ENCODE measurements around the gene SH3BP5L. TPM values are rescaled to one million over a fixed set of nuclear protein-coding genes. Genes with fewer than 3 reads are reported as not detected.
"Not testable (repeated sequence)": the region's sequence is repeated elsewhere in the genome, so short reads cannot be mapped to it uniquely, and the experiment has no call there.

SH3BP5L gene
- total RNA-seq, 1 donor from 2014 or later = 15.3 TPM

DNA sequence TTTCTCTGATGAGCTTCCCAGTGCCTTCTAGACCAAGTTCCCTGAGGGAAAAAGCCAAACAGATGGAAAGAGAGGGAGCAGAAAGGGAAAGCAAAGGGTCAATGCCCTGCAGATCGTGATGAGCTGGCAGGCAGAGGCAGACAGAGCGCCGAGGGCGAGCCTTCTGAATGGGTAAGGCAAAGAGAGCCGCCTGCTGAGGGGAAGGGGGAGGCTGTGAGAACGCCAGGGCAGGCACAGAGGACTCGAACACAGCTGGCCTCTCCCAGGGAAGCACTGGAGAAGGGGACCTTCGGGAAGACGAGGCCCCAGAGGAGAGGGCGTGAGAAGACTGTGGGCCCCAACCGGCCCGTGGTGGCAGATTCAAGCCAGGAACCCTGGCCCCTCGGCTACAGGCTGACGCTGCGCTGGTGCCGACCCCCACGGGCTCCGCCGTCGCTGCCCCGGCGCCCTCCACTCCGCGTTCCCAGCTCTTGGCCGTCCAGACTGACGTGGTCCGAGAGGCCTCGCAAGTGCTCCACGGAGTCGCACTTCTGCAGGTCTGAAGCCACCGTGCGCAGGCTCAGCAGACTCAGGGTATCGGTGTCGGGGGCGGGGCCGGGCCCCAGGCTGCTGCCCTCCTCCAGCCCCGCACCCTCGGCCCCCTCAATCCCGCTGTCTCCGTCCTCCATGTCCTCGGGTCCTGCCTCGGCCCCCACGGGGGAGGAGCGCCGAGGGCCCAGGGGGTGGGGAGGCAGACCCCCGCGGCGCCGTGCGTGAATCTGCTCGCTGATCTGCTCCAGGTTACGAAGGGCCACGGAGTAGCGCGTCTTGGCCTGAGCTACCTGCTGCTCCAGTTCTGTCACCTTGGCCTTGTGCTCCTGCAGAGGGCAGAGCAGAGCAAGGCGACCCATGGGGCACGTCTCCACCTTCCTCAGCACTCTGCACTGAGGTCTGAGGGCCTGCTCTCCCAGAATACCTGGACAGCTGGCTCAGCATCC, 13.9 kb downstream of the SH3BP5L start:
- ATAC-seq (peak; percentile 65), DNase-seq (ENCODE audit: low spot score) (no peak)

DNA sequence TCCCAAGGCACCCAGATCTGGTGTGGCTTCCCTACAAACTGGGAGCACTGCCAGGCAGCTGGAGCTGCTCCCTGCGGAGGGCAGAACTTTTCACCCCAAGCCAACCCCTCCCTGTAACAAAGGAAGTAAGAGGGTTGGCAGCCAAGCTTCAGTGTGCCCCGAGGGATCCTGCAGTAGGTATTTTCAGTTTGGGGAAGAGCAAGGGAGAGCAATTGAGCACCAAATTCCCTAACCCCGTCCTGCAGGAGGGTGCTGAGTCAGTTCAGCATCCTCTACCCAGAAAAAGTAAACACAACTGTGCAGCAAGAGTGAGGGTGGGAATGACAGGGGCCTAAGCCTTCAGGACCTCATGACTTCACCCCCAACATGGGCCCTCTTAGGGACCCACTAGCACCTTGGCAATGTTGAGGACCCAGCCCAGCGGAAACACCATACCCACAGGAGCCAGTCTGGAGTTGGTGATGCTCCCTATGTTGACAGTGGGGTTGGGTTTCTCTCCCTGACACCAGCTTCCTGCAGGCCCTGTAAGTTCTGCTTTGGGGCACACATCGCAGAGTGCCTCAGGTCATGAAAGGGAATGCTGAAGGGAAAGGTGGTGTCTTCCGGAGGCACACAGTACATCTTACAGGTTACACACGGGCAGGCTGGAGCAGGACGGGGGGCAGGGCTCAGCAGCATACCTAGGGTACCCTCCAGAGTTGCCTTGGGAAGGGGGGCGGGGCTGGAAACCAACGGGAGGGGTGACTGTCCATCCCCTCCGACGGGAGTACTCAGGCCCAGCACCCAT, 14.8 kb downstream of the SH3BP5L start:
- DNase-seq (ENCODE audit: low spot score) (no peak), ATAC-seq (no peak)

DNA sequence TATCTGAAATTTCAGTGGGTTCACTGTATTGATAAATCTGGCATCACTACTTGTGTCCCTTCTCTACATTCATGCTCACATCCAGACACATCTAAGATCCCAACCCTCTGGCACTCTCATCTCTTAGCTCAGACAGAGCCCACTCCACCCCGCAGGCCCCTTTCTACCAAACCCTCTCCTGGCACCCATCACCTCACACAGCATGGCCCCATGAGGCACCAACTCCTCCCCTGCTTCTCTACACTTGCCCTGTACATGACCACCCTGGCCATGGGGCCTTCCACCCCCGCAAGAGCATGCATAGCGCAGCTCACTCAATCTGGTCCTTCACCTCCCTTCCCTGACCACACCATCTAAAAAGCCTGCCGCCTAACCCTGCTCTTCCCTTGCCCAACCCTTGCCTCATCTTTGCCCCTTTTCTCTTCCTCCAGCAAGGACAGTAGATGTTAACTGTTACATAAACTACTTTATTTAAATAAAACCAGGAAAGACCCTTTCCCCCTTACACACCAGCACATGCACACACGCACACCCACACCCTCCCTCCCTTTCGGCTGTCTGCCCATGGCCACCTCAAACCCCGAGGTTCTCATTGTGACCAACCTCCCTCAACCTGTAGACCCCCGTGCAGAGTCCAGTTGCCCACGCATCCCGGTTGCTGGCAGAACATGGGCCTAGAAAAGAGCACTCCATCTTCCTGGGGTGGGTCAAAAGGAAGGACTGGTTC, 15.6 kb downstream of the SH3BP5L start:
- ATAC-seq = no peak
- DNase-seq (ENCODE audit: low spot score) = no peak

DNA sequence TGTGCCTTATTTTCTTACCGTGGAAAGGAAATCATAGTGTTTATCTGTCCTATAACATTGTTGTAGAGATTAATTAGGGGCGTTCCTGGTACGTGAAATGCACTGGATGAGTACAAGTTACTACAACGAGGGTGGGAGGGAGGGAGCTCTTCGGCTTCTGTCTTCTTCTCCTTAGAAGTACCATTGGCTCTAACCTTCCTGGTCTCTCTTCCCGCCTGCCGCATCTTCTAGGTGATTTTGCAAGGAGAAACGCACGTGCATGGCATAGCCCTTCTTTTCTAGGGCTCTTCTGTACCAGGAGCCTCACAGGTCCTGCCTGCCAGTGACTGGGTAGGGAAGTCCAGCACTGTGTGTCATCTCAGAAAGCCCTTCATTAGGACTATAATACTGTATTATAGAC, 16.8 kb downstream of the SH3BP5L start:
- no peak for DNase-seq (ENCODE audit: low spot score)

DNA sequence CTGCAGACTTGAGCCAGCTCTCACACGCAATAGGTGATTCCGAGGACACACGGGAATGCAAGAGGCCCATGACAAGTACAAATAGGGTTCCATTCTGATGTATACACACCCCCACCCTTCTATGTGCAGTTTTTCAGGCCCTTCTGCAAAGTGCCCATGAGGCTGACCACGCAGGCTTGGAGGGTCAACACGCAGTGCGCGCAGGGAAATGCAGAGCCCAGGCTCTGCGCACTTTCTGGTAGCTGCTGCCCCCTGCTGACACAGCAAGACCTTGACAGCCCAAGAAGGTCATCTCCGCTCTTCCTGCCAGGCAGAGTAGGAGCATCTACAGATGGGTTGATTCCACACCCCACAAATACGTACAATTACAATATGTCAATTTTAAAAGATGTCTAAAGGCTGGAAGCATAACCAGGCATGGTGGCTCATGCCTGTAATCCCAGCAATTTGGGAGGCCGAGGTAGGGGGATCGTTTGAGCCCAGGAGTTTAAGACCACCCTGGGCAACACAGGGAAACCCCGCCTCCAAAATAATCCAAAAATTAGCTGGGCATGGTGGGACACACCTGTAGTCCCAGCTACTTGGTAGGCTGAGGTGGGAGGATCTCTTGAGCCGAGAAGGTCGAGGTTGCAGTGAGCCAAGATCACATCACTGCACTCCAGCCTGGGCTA, 18.5 kb downstream of the SH3BP5L start:
- ATAC-seq = peak; percentile 85
- peak; percentile 67 for DNase-seq (ENCODE audit: low spot score)

More for the DNA sequence above, 16.8 kb downstream of the SH3BP5L start:
- ATAC-seq = no peak

DNA sequence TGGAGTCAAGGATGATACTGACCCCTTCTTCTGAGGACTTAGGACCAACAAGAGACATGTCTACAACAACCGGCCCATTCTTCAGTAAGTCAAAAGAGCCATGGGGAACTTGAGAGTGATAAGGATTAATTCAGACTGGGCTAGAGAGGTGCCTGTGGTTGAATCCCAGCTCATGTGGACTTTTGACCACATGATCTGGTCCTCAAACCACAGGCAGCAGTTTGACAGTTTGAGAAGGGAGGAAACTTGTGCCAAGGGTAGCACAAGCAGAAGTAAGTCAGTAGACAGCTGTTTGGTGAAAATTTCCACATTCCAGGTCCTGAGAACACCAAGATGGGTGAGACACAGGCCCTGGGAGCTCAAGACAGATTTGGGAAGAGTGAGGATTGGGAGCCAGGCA, 19.8 kb downstream of the SH3BP5L start:
- DNase-seq (ENCODE audit: low spot score) (peak; percentile 41), ATAC-seq (peak; percentile 39)

DNA sequence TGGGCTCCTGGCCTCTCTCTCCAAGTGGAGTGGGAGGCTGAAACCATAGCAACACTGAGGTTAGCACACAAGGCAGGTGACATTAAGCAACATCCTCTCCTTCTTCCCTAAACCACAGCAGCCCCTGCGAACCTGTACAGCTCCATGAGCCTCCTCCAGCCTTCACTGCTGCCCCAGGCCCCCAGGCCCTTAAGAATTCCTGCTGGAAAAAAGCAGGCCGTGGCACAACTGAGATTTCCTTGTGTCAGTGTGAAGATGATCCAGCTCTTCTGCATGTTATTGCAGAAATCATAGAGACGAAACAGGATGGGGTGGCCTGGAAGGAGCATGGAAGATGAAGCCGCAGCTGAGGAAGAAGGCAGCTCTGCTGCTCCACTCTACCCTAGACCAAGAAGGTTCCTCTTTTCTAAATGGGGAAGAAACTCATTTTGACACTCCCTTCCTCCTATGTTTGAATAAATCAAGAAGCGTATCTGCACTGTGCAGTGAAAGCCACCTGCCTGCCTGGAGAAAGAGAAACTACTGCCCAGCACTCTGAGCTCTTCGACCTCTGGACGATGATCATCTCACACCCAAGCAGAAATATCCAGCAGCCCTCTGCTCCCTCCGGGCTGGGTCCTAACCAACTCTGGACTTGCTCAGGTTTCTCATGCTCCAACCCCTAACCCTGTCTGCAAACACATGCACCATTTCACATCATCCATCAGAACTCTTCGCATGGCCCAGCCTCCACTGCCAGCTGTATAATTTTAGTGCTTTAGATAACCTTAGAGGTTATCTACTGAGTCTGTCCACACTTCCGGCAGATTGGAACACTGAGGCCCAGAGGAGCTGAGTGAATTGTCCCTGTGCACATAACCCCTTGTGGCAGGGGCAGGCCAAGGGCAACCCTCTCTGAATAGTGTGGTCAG, 20.7 kb downstream of the SH3BP5L start:
- DNase-seq (ENCODE audit: low spot score) = peak; percentile 44
- ATAC-seq = peak; percentile 66

DNA sequence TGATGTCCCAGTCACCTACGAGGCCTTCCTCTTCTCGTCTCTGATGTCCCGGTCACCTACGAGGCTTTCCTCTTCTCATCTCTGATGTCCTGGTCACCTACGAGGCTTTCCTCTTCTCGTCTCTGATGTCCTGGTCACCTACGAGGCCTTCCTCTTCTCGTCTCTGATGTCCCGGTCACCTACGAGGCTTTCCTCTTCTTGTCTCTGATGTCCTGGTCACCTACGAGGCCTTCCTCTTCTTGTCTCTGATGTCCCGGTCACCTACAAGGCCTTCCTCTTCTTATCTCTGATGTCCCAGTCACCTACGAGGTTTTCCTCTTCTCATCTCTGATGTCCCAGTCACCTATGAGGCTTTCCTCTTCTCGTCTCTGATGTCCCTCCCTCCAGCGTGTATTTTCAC, 22.2 kb downstream of the SH3BP5L start:
- peak; percentile 29 for DNase-seq (ENCODE audit: low spot score)
- ATAC-seq = not testable (repeated sequence)

DNA sequence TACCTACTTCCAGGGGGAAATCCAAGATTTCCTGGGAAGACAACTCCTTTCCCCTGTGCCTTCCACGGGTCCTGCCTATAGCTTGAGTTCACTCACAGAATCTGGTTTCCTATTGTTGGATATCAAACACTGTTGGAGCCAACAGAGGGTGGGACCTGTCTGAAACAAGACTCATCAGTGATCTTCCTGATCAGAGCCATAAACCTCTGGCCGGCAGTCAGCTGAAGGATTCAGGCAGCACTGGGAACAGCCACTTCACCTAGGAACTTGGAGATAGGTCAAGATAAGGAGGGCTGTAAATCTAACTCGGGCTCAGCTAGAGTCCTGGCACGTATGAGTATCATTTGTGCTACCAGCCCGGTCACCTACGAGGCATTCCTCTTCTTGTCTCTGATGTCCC, 23.3 kb downstream of the SH3BP5L start:
- ATAC-seq = no peak
- peak; percentile 22 for DNase-seq (ENCODE audit: low spot score)

DNA sequence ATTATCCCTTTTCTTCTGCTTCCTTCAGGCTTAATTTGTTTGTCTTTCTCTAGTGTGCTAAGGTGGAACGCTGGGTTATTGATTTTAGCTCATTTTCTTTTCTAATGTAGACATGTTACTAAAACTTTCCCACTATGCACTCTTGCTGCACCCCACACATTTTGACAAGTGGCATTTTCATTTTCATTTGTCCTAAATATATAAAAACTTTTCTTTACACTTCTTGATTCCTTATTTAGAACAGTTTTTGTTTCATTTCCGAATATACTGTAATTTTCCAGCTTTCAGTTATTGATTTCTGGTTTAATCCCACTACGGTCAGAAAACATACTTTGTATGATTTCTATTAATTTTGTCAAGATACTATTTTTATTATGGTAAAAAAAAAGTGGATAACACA, 25.3 kb downstream of the SH3BP5L start:
- no peak for DNase-seq (ENCODE audit: low spot score)
- ATAC-seq = no peak

DNA sequence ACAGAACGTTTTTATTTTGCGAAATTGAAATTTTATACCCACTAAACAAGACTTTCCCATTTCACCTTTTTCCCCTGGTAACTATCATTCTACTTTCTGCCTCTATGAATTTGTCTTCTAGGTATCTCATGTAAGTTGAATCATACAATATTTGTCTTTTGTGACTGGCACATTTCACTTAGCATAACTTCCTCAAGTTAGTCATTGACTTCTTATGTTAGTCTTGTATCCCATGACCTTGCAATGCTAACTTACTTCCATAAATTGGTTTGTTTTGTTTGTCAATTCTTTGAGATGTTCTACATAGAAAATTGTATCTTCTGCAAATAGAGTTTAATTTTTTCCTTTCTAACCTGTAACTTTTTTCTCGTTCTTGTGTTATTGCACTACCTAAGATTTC, 26.9 kb downstream of the SH3BP5L start:
- ATAC-seq (no peak), DNase-seq (ENCODE audit: low spot score) (no peak)

DNA sequence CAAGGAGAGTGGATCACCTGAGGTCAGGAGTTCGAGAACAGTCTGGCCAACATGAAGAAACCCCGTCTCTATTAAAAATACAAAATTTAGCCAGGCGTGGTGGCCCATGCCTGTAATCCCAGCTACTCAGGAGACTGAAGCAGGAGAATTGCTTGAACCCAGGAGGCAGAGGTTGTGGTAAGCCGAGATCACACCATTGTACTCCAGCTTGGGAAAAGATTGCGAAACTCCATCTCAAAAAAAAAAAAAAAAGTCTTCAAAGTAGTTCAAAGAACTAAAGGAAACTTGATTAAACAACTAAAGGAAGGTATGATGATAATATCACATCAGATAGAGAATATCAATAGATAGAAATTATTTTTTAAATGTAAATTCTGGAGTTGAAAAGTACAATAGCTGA, 31.1 kb downstream of the SH3BP5L start:
- not testable (repeated sequence) for DNase-seq (ENCODE audit: low spot score); ATAC-seq

DNA sequence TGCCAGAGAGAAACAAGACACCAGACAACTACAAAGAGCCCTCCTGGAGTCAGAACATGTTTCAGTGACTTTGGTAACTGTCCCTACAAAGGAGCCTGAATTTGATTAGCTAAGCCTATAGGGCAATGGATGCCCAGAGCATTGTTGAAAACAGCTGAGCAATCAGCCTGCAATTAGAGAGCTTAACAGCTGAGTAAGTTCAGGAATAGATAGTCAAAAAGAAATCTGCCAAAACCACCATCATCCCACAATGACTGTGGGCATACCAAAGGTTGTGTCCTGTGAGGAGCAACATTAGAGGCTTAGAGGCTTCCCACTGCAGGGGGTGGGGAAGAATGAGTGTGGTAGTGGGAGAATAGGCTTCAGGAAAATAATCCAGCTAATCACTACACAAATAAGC, 32.1 kb downstream of the SH3BP5L start:
- DNase-seq (ENCODE audit: low spot score) (no peak), ATAC-seq (no peak)

DNA sequence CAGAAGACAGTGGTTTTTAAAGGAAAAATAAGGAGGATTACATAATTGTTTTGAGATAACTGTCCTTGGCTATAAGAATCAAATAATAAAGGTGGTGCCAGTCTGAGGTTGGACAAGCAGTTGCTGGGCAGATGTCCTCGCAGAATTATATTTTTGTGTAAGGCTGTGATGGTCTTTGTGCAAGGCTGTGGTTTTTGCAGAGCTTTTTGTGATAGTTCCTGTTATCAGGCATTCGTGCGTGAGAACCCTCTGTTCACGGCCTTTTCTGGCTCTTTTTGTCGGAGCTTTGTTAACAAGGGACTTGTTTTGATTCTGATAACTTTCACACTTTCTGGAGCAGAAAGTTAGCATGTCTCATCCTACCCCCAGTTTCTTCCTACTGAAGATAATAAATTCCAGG, 33.4 kb downstream of the SH3BP5L start:
- ATAC-seq = no peak
- DNase-seq (ENCODE audit: low spot score) = no peak

DNA sequence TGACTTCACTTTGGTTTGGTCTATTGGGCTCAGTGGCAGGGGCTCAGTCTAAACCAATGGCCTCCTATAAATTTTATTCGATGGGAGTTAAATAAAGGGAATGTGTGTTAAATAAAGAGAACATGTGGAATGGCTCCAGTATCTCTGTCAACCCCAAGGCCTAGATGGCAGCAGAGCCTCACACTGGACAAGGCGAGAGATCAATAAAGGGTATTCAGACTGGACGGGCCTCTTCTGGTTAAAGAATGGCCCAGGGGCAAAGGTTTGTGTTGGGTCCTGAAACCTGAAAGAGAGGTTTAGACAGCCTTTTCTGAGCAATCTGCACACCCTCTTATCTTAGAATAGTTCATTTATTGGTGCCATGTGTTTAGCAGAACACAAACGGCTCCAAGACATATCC, 34.7 kb downstream of the SH3BP5L start:
- no peak for DNase-seq (ENCODE audit: low spot score)
- ATAC-seq = peak; percentile 96

DNA sequence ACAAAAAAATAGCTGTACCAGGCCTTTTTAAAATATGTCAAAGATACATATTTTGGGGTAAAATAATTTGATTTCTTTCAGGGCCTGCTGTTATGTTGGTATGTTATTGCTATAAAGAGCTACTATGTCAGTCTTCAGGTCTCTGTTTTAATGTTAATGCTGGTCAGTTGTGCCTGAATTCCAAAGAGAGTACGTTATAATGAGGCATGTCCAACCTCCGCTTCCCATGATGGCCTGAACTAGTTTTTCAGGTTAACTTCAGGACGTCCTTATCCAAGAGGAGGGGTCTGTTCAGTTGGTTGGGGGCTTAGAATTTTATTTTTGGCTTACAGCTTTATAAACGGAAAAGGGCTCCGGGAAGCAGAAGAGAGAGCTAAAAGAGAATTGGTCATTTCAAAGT, 35.3 kb downstream of the SH3BP5L start:
- no peak for ATAC-seq
- DNase-seq (ENCODE audit: low spot score) = no peak

DNA sequence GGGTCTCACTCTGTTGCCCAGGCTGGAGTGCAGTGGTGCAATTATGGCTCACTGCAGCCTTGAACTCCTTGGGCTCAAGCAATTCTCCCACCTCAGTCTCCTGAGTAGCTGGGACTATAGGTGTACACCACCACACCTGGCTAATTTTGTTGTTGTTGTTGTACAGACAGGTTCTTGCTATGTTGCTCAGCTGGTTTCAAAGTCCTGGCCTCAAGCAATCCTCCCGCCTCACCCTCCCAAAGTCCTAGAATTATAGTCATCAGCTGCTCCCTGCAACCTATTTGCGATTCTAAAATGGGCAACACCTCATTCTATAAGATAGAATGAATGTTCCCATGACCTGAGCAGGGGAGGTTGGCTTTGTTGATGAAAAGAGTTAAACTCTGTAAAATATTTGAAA, 36.4 kb downstream of the SH3BP5L start:
- not testable (repeated sequence) for ATAC-seq; DNase-seq (ENCODE audit: low spot score)

DNA sequence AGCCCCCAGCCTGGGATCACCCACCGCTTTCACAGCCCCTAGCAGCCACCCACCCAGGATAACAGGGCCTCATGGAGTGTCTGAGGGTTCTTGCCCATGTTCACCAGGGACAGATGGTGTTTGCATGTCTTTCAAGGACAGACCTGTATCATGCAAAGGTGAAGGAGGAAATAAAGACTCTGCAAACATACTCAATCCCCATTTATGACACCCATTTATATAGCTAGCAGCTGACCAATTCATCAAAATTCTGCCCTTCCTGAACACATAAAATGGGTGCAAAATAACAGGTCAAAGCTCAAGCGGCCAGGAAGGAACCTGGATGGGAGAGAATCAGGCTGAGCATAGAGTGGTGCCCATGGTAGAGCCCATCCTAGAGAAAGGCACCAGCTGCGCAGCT, 37.4 kb downstream of the SH3BP5L start:
- ATAC-seq (no peak), DNase-seq (ENCODE audit: low spot score) (no peak)

DNA sequence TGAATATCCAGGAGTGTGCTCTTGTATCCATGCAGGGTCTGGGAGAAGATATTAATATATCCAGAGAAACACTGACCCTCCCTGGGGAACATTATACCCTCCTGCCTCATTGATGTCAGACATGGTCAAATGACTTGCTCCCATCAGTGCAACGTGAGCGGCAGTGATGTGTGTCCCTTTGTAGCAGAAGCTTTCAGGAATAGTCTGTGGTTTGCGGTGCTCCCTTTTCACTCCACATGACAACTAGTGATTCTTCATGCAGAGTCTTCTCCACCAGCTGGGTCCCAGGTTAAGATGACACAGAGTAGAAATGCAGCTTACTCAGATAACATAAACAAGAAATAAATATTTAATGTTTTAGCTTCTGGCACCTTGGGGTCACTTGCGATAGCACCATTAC, 38.3 kb downstream of the SH3BP5L start:
- no peak for DNase-seq (ENCODE audit: low spot score)
- no peak for ATAC-seq

DNA sequence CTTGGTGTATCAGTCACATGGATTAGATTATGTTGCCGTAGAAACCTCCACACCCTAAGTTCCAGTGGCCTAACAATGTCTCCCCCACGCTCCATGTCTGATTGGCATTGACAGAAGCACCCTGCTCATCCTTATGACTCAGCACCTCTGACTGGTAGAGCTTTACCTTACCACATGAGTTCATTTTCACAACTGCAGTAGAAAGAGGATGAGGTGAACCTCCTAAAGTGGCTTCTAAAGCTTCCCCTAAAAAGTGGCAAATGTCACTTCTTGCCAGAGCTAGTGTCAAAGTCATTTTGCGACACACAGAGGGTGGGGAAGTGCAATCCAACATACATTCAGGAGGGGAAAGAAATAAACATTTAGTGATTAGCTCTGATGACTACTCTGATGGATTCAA, 39.6 kb downstream of the SH3BP5L start:
- ATAC-seq (no peak), DNase-seq (ENCODE audit: low spot score) (no peak)

Measured in left lobe of liver (tissue), 2 donors.